LHCN-M2 (cell line): ENCODE data around the gene BAHCC1. TPM values are rescaled to one million over a fixed set of nuclear protein-coding genes. Genes with fewer than 3 reads are reported as not detected.
"Not testable (repeated sequence)": the region's sequence is repeated elsewhere in the genome, so short reads cannot be mapped to it uniquely, and the experiment has no call there.

Experiments used
- DNase-seq: peaks from one replicate; pipeline ENCODE4 v3.0.0-alpha.2; 2012; ENCODE audit warnings: low read depth
- total RNA-seq: library from RNA; depleted of rRNA; stranded (reverse); fragments of >200 nt; gene quantifications from 2 replicates; pipeline ENCODE4 v1.2.3, GENCODE V29; 2014

Gene BAHCC1
- total RNA-seq, 1 experiment from 2014 or later = 6.6 TPM

- DNase-seq = no peak
Observed at GRCh38 chr17:81411305-81411704, 16.0 kb downstream of the BAHCC1 start.

- no peak for DNase-seq
Observed at GRCh38 chr17:81412490-81413093, 17.3 kb downstream of the BAHCC1 start.

GRCh38 chr17:81413497-81414135 lies 18.4 kb downstream of the BAHCC1 start:
- no peak for DNase-seq

GRCh38 chr17:81414756-81415516 lies 19.7 kb downstream of the BAHCC1 start:
- DNase-seq = no peak

GRCh38 chr17:81415681-81416080 lies 20.4 kb downstream of the BAHCC1 start:
- no peak for DNase-seq

- DNase-seq = no peak
Observed at GRCh38 chr17:81416612-81417011, 21.4 kb downstream of the BAHCC1 start.

- DNase-seq = no peak
Observed at GRCh38 chr17:81417049-81417878, 22.0 kb downstream of the BAHCC1 start.

GRCh38 chr17:81417879-81418709 lies 22.8 kb downstream of the BAHCC1 start:
- DNase-seq = no peak

- no peak for DNase-seq
Observed at GRCh38 chr17:81418710-81419318, 23.6 kb downstream of the BAHCC1 start.

GRCh38 chr17:81419319-81419885 lies 24.1 kb downstream of the BAHCC1 start:
- DNase-seq = peak; percentile 78

GRCh38 chr17:81419886-81420768 lies 24.9 kb downstream of the BAHCC1 start:
- DNase-seq = peak; percentile 78

GRCh38 chr17:81420769-81421462 lies 25.7 kb downstream of the BAHCC1 start:
- peak; percentile 39 for DNase-seq

GRCh38 chr17:81422776-81423697 lies 27.8 kb downstream of the BAHCC1 start:
- peak; percentile 90 for DNase-seq

- DNase-seq = no peak
Observed at GRCh38 chr17:81423698-81424071, 28.4 kb downstream of the BAHCC1 start.

- DNase-seq = no peak
Observed at GRCh38 chr17:81424151-81425017, 29.1 kb downstream of the BAHCC1 start.

- DNase-seq = not testable (repeated sequence)
Observed at GRCh38 chr17:81425041-81425440, 29.8 kb downstream of the BAHCC1 start.
